ENCODE results near the gene TXNDC11.

Gene TXNDC11

DNA sequence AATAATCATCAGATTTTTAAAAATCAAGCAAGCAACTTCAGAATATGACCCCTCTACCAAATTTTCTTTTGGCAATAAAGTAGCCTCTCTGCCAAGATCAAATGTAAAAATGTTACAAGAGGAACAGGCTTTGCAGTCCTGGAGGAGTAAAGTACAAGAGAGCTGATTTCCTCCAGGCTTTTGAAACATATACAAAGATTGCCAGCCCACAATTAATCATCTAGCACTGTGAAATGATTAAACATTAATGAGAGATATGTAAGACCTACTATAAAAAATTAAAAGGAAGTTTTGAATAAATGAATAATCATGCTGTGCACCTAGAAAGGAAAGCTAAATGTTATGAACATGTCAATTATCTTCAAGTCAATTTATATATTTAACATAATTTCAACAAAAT, 26.3 kb downstream of the TXNDC11 start:
- DNase-seq = no peak

DNA sequence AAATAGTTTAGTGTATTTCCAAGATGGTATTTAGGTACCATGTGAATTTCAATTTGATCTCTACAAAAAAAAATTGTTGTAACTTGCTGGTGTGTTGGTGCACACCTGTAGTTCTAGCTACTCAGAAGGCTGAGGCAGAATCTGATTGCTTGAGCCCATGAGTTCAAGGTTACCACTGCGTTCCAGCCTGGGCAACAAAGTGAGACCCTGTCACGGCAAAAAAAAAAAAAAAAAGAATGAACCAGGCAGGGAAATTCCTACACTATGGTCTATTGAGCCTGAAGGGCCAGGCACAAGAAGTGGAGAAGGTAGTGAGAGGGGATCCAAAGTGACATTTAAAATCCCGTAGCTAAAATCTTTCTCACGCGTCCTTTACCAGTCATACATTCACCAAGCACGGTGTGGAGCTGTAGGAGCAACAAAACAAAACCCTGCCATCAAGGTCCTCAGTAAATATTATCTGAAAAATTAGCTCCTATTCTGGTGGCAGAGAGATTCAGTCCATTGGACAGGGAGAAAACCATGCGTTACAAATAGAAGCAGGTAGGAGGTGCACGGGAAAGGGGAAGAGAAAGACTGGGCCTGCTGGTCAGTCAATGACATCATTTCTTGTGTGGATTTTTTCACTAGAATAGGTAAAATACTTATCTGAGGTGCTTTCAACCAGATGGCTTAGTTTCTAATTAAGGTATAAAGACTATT, 27.3 kb downstream of the TXNDC11 start:
- no peak for DNase-seq

DNA sequence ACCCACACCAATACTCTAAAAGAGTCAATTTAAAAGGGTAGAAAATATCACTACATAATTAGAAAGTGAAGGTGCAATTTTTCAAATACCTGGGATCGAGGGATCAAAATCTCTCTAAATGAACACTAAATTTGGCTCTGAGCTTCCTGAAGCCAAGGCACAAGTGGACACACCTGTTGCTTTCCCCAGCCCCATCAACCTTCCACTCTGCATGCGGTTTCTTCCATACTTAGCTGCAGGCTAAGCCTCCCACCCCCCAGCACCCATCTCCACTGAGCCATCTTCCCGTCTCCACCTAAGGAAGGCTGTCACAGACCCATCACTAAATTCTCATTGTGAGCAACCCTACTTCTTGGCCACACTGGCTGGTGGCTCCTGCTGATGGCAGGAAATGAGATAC, 30.5 kb downstream of the TXNDC11 start:
- DNase-seq = no peak

DNA sequence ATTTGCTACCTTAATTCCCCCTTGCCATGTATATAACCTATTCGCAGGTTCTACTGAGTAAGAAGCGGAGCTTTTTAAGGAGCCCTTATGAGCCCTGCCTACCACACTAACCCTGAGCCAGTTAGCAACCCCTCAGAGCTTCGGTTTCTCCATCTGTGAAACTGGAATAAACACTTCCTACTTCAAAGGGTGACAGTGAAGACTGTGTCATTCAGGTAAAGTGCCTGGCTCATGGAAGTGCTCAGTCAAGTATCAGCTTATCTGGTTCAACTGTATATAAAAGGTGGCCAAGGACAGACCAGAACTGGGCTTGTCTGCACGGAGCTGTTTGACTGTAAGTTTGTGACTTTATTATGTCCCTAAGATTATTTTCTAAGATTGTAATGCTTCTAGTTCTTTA, 31.0 kb downstream of the TXNDC11 start:
- no peak for DNase-seq

DNA sequence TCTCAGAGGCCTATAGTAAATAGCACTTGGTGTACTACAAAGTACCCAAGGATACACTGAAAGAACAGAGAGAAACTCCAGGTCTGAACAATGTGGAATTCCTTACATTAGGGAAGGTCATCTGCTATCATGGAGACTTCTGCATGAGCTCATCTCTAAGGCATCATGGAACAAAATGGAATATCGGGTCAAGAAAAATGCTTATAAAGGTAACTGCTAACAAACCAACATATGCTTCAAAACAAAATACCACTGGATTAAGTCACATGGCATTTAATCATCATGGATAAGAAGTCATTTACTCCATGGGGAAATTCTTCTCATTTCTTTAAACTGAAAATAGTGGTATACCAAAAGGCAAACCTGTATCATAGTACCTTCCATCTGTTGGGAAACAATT, 34.2 kb downstream of the TXNDC11 start:
- DNase-seq = no peak

DNA sequence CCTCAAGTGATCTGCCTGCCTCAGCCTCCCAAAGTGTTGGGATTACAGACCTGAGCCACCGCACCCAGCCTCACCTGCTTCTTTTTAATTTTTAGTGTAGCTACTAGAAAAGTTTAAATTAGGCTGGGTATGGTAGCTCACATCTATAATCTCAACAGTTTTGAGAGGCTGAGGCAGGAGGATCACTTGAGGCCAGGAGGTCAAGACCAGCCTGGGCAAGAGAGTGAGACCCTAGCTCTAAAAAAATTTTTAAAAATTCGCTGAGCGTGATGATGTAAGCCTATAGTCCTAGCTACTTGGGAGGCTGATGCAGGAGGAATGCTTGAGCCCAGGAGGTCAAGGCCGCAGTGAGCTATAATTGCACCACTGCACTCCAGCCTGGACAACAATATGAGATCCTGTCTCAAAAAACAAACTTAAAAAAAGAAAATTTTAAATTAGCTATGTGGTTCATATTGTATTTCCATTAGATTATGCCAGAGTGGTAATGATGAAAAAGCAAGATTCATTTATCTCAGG, 34.9 kb downstream of the TXNDC11 start:
- DNase-seq = no peak

DNA sequence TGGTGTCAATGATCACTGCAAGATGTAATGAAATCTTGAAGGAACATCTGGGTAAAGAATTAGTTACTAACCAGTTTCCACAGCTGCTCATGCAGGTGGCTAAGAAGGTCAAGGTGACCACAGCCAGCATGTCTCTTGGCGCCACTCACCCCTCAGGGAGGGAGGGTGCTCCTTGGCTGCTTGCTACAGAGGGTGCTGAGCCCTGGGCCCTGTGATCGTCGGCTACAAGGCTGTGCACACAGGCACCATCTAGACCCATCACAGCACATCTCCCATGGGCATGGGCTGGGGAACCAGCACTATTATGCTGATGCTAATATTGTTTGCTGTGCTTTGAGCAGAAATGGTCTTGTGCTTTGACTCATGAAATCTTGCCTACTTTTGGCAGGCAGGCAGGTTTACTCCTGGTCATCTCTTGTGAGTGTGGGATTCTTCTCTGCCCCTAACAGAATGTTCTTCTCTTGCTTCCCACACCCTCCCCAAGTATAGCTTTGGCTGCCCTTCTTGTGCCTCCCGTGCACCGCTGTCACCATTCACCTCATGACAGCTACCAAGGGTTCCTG, 36.4 kb downstream of the TXNDC11 start:
- no peak for DNase-seq

DNA sequence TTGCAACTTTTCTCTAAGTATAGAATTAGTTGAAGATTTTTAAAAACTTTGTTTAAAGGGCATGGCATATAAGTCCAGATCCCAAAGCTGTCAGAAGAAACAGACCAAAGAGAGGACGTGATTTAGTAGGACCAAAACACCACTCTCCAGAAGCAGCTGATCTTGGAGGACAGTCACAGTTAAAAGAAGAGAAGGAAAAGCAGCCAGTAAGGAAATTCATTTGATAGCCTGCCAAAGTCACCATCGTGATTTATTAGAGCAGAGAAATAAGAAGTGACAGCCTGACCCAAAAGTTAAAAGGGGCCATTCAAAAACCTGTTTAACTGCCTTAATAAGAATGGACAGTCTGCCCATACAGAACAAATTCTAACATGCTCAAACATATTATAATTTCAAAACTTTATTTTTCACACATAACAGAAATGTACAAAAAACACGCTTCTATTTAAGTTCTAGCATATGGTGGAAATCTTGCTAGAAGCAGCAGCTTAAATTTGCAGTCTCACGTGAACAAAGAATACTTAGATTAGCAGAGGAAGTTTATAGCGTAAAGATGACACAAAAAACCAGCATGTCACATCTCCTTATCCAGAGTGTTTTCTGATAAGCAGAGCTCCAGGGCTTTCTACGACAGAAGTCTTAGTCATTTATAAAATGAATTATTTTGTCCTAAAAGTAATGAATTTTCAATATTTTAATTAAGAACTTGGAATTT, 37.2 kb downstream of the TXNDC11 start:
- no peak for DNase-seq

DNA sequence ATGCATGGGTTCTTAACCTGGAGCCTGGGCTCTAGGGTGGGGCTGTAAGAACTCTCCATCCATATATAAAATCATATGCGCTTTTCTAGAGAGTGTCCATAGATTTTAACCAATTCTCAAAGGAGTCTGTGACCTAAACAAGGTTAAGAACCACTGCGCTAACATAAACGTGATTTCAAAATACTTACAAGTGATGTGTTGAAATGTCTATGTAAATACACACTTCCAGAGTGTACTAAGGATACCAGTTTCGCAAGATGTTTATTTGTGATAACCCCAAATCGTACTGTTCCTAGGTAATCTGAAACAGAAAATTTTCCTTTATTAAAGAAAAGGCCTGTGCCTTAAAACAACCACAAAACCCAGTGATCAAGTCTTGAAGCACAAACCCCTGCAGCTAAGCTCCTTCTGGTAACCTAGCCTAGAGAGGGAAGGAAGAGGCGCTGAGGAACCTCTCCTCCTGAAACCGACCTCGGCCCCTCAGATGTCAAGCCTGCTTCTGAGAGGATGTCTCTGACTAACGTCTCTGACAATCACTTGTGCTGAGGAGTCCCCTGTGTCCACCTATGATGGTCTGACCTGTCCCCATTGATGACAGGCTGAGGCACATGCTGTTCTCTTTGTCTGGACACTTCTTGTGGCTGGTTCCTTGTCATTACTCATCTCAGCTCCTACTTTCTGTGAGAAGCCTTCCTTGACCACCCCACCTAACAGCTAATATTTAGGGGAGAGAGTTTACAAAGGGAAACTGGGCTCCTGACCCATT, 42.2 kb downstream of the TXNDC11 start:
- DNase-seq = no peak

DNA sequence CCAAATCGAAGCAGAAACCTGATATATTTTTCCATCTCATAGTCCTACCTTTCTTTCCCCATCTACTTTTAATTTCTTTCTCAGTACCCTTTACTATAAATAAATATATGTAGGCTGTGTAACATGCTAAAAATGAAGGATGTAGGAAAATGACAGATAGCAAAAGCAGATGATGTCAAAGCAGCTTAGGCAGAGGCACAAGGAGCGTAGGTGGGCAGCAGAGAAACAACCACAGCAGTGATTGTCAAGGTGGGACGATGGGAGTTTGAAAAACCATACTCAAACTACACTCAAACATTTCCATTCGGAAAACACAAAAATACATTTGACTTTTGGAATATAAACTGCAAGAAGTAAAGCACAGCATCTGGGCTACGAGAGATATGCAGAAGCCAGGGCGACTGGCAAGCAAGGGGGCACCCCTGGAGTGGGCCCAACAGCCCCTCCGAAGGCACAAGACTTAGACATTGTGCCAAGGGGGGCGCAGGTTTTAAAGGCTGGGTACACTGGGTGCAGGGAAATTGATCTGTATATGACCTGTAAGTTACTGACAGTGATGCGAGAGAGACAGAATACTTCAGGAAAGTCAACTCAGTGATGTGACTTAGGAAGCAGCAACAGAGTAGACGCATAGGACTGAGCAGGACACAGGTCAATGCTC, 43.3 kb downstream of the TXNDC11 start:
- DNase-seq = no peak

DNA sequence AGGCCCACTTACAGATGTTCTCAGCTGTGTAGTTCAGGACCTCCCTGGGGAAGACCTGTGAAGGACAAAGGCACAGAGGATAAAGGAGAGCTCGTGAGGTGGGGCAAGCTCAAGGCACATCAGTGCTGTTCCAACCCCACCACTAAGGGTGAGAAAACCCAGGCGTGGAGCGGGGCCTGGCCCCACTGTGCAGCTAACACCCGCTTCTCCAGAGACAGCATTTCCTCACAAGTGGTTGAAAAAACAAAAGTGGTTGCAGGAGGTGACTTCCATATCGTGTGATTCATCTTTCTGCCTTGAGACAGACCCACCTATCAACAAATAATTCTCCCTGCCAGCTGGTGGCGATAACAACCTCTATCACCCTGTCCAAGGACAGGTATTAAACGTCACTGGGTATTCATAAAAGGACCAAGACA, 44.4 kb downstream of the TXNDC11 start:
- no peak for DNase-seq

DNA sequence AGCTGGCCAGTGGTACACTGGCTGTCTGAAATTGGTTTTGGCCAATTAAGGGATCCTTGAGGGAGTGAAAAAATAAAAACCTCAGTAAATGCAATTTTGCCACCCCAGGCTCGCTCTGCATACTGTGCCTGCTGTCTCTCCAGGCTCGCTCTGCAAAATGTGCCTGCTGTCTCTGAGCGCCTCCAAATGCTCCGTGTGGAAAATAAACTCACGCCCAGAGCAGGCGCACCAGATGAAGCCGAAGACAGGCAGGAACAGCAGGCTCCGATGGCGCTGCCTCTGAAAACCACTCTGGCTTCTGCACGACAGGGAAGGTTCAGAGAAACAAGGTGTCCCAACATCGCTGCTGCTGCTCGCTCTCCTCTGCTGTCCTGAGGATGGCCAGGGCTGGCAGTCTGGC, 45.3 kb downstream of the TXNDC11 start:
- no peak for DNase-seq

DNA sequence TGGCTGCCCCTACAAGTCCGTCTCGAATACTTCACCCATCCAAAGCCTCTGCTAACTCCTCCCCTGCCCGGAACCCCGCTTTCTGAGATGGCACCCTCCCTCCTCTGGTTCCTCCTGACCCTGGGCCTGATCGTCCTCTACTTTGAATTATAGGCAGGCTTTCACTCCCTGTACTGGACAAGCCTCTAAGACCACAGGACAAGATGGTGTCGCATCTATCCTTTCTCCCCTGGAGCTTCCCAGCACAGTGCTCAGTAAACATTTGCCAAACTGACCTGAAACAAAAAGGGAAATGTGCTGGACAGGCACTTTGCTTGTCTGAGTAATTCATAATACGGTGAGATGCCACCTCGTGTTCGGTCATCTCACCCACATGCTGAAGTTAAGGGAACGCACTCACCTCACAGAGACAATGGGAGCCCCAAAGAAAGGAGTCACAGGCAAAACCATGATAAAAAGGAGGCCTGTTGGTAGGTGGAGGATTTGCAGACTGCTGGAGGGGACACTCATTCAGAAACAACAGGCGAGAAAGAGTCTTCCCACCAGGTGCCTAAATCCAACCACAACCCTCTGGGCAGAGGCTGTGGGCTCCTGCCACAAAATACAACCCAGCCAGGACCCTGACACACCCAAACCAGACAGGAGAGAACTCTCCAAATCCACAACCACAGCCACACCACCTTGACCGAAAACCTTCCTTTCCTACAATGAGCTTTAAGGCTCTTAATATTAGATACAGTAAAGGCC, 46.2 kb downstream of the TXNDC11 start:
- DNase-seq = no peak

DNA sequence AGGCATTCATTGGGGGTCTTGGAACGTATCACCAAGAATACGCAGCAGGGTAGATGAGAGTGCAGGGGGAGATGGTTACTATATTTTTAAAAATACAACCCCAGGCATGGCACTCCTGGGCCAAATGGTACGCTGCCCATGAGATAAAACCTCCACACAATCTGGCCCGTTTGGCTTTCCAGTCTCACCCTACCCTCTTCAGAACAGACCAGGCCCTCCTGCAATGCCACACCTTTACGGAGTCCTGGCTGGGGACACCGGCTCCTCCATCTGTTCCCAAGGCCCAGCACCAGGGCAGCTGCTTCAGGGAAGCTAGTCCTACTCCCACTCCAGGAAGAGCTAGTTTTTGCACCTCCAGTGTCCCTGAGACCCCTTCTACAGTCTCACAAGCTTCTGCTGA, 50.0 kb downstream of the TXNDC11 start:
- no peak for DNase-seq

DNA sequence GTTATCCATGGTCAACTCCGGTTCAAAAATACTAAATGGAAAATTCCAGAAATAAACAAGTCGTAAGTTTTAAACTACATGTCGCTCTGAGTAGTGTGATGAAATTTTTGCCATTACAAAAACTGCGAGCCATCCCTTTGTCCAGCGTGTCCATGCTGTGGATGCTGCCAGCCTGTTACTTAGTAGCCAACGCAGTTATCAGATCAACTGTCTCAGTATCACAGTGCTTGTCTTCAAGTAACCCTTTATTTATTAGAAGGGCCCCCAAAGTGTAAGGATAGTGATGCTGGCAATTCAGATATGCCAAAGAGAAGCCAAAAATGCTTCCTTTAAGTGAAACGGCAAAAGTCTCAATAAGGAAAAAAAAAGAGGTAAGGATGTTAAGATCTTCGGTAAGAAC, 50.5 kb downstream of the TXNDC11 start:
- DNase-seq = no peak

DNA sequence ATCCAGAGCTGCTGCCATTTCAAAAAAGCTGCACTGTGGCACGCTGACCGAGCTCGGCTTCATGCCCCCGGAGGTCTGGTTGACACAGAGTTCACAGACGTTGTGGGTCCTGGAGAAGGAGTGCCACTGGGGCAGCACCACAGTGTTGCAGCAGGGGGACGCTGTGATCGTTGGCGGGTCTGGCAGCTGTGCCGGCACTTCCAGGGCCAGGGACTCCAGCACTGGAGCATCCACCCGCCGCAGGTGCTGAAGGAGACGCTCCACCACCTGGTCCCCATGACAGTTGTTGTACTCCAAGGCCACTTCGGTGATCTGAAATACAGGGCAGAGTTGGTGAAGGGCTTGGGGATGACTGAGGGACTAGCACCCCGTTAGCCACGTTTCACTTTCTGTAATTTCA, 50.9 kb downstream of the TXNDC11 start:
- no peak for DNase-seq

DNA sequence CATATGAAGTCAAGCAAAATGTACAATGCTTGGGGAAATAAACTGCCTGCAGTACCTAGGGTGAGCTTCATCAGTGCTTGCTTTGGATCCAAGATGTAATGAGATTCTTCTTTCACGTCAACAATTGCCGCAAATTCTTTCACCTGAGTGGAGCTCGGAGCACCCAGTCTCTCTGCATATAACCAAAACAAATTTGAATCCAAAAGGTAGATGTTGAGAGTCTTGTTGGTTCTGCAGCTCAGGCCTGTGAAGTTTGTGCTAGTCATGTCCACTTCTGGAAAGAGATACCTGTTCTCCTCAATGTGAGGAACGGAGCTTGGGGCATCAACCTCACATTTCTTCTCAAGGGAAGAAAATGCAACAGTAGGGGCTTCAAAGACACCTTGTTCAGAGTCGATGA, 51.4 kb downstream of the TXNDC11 start:
- no peak for DNase-seq

DNA sequence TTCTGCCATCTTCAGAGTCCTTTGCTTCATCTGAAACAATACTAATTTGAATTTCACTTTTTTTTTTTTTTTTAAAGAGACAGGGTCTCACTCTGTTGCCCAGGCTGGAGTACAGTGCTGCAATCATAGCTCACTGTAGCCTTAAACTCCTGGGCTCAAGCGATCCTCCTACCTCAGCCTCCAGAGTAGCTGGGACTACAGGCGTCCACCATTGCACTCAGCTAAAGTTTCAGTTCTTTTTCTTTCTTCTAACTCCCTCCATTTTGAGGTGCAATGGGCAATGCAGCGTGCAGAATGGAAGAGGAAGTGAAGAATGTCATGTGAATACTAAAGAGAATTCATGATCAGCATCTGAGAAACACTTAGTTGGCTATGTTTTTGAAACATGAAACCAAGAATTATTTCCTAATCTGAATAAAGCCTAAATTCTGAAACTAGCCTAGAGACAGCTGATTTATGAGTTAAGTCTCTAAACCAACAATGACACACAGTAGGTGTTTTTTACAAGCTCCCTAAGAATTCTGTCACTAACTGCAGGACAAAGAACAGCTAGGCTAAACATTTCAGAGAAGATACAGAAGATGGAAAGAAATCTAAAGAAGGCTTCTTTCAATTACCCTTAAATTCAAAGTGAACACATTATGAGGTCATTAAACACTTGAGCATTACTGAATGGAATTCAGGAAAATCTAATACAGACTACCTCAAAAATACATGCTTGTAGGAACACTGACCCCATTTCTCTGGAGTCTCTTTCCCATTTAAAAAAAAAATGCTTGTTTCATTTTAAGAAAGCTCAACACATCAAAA, 53.4 kb downstream of the TXNDC11 start:
- no peak for DNase-seq

DNA sequence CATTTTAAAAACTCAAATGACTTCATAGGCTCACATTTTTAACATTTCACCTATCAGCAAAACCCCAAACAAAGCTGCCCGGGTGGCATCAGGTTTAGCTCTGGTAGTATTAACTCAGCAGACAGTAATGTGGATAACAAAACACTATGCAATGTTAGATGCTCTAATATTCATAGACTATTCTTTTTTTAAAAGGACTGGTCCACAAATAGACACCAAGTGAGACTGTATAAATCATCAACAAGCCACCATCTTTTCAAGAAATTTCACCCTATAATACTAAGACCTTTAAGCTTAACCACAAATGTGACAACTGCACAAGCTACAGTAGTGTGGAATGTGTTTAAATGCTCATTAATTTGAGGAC, 54.2 kb downstream of the TXNDC11 start:
- DNase-seq = no peak

DNA sequence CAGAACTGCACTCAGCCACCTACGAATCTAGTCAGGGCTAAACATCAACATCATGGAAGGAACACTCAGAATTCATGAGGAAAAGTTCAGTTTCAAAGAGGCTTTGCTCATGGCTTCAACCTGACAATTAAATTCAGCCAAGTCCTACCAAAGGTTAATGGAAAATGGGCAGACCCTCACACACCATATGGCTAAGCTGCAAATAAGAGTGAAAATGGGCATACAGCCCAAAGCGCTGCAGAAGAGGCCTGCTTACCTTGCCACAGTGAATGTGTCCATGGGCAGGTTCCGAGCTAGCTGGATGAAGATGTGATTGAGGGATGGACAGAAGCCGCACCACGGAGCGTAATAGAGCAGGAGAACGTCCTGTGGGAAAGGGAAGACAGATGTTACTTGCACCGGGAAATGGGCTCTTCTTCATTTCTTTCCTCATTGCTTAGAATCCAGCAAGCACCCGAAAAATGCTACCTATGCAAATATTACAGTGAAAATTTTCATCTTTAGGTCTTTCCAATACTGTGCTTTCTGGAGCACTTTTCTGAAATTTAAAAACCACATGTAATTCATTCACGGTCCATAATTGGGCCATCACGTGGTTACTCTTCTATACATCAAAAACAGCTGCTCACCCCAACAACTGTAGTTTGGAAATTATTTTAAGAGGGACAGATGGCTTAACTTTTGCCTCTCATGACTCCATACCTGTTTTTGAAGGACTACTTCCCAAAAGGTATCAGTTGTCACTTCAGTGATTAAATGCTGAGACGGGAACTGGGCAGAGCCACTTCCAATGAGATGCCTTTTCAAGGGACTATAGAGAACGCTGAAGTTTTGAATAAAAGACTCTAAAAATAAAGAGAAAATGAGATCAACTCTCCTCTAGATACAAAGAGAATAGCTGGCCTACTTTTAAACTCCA, 54.8 kb downstream of the TXNDC11 start:
- DNase-seq = no peak

All from femur (tissue), 1 donor.